Astrocyte (in vitro differentiated cells and primary cell): Measurements from ENCODE around the gene FNDC3B.

Source experiments
- CTCF ChIP-seq: IDR thresholded peaks from 2 replicates; pipeline ENCODE4 v1.5.1; 2011; ENCODE audit warnings: low read depth, mild to moderate bottlenecking, inconsistent platforms, low read length, moderate library complexity; ENCODE audit not compliant: insufficient read depth
- EZH2 ChIP-seq: IDR thresholded peaks from 2 replicates; pipeline ENCODE4 v1.6.1; 2012; ENCODE audit warnings: mild to moderate bottlenecking, low read length, inconsistent platforms; ENCODE audit not compliant: insufficient read depth

GRCh38 chr3:172014145-172014544, 25.2 kb upstream of the FNDC3B start:
- no peak for TF ChIP-seq CTCF
- no peak for TF ChIP-seq EZH2
